GM18951 (cell line): ENCODE results near the gene UNG.
A peak's percentile ranks its signal among the peaks of the same experiment; 100 is the strongest.

ENCODE experiments used
- POLR2A ChIP-seq: IDR thresholded peaks from 4 replicates; pipeline ENCODE4 v1.6.1; 2011; ENCODE audit warnings: mild to moderate bottlenecking; ENCODE audit not compliant: insufficient read length, insufficient read depth; ENCODE audit errors: extremely low read depth
- in situ Hi-C: fragments of 300-500 bp; cut with MboI; formaldehyde crosslinking; loops from one replicate; pipeline ENCODE4 v1.12.0; 2022; ENCODE audit warnings: low sequenced_read_pairs, mixed read lengths, inconsistent platforms; ENCODE audit not compliant: unreplicated experiment

The UNG gene

DNA sequence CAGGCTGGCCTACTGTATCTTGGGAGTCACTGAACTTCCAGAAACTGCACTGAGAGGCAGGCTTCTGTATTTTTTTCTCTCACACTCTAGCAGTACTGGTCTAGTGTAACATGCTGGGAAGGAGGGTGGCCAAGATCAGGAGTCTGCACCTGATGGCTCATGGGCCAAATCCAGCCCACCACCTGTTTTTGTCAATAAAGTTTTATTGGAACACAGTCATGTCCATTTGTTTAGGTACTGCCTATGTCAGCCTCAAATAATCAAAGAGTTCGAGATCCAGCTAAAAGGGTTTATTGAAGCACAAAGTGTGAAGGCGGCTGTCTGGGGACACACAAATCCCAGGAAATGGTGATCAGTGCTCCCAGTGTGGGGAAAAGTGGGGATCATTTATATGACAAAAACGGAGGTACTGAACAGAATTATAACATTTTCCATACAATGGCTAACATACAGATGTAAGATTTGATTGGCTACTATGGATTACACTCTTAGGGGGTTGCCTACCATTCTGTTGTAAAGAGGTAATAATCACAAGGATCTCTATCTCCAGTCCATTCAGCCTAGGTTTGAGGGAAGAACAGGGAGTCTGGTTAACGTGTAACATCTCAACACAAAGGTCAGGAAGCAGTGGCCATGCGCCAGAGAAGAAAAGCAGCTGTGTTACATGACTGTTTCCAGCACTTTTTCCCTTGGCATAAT lies 32.1 kb upstream of the UNG start:
- in situ Hi-C loops = loop anchor here (25.0 kb wide), 1 partner anchor 403 kb away; no protein-coding TSS in a partner anchor
- no peak for TF ChIP-seq POLR2A

DNA sequence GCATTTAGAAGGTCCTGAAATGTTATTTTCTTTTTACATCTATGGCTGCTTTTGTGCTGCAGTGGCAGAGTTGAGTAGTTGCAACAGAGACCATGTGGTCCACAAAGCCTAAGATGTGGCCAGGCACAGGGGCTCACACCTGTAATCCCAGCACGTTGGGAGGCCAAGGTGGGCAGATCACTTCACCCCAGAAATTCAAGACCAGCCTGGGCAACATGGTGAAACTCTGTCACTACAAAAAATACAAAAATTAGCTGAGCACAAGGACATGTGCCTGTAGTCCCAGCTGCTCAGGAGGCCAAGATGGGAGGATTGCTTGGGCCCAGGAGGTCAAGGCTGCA lies 31.6 kb upstream of the UNG start:
- no peak for TF ChIP-seq POLR2A
- in situ Hi-C loops = loop anchor here (25.0 kb wide), 1 partner anchor 404 kb away; no protein-coding TSS in a partner anchor

DNA sequence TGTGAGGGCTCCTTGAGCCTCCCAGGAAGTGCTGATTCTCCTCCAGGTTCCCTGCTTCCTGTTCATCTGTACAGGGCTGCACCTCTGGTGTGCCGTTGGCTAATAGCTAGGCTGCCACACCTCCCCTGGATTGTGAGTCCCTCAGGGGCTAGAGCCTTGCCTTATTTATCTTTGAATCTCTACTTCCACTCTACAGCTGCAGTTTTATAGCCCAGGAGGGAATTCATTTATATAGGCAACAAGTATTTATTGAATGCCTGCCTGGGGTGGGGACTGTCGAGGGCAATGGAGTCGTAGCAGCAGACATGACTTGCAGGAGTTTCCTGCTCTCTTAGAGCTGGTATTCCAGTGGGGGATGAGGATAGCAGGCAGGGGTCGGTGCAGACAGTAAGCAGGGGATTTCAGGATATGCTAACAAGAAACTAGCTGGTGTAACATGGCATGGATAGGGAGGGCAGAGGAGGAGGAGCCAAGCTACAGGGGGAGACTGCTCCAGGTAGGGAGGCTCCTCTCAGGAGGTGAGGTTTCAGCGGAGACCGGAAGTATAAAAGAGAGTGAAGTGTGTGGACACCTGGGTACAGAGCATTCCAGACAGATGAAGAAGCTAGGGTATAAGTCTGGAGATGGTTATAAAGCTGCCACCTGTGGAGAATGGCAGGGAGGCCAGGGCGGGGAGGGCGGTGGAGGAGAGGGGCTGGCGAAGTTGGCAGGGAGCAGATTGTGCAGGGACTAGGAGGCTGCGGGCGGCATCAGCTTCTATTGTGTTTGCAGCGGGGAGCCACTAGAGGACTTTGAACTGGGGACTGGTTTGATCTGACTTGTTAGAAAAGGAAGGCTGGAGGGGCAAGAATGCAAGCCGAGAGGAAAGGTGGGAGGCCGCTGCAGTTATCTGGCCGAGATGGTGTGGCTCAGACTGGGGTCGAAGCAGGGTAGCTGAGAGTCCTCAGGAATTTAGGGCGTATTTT lies 27.8 kb upstream of the UNG start:
- in situ Hi-C loops = loop anchor here (25.0 kb wide), 1 partner anchor 407 kb away; no protein-coding TSS in a partner anchor
- TF ChIP-seq POLR2A = no peak

DNA sequence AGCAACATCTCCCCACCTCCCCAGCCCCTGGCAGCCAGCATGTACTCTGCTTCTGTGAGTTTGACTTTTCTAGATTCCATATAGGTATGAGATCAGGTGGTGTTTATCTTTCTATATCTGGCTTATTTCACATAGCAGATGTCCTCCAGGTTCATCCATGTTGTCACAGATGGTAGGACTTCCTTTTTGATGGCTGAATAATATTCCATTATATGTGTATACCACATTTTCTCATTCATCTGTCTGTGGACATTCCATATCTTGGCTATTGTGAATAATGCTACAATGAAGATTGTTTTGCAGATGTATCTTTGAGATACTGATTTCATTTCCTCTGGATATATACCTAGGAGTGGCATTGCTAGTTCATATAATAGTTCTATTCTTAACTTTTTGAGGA lies 22.5 kb upstream of the UNG start:
- in situ Hi-C loops = loop anchor here (25.0 kb wide), 2 partner anchors 413 to 538 kb away; no protein-coding TSS in a partner anchor

DNA sequence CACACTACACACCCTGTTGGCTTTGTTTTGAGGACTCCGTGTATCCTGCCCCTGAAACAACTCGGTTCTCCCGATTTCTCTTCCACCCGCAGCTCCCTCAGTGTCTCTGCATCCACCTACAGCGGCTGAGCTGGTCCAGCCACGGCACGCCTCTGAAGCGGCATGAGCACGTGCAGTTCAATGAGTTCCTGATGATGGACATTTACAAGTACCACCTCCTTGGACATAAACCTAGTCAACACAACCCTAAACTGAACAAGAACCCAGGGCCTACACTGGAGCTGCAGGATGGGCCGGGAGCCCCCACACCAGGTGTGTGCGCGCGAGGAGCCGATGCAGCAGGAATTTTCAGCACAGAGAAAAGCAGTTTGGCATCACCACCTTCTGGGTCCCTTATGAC lies 14.6 kb upstream of the UNG start:
- no peak for TF ChIP-seq POLR2A
- in situ Hi-C loops = loop anchor here (25.0 kb wide), 1 partner anchor 545 kb away; no protein-coding TSS in a partner anchor

More for the DNA sequence above, 22.5 kb upstream of the UNG start:
- TF ChIP-seq POLR2A = no peak

DNA sequence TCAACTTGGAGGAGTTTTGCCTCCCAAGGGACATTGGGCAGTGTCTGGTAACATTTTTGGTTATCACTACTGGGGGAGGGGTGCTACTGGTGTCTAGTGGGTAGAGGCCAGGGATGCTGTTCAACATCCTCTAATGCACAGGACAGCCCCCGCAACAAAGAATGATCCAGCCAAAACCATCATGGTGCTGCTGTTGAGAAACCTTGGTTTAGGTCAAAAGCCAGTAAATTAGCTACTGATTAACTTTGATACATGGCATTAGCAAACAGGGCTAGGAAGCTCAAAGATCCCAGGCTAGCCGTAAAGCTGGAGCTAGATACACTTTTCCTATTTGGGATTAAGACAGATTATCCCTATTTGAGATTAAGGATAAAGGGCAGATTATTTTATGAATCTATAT lies 13.0 kb upstream of the UNG start:
- in situ Hi-C loops = loop anchor here (25.0 kb wide), 1 partner anchor 547 kb away; no protein-coding TSS in a partner anchor
- TF ChIP-seq POLR2A = no peak

DNA sequence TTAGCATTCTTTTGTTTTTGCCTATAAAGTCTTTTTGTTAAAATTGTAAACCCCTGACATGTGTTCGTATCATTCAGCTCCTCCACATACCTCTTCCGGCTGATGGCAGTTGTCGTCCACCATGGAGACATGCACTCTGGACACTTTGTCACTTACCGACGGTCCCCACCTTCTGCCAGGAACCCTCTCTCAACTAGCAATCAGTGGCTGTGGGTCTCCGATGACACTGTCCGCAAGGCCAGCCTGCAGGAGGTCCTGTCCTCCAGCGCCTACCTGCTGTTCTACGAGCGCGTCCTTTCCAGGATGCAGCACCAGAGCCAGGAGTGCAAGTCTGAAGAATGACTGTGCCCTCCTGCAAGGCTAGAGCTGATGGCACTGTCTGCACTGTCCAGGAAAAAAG lies 11.8 kb upstream of the UNG start:
- in situ Hi-C loops = loop anchor here (25.0 kb wide), 1 partner anchor 548 kb away; no protein-coding TSS in a partner anchor
- TF ChIP-seq POLR2A = no peak

DNA sequence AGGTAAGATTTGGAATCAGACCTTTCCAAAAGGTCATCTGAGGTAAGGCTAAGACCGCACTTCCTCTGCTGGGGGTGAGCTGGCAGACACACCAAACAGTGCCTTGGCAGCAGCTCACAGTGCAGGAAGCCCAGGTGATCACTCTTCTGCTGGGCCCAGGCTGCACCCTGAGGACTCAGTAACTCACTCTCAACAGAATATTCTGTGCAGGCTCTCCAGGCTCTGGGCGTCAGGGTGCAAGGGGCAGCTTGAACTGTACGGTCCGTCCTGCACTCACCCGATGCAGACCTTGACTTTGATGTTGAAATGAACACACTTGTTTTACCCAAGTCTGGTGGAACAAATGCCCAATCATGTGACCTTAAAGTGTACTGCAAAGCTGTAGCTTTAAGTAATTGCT lies 10.1 kb upstream of the UNG start:
- in situ Hi-C loops = loop anchor here (25.0 kb wide), 1 partner anchor 550 kb away; no protein-coding TSS in a partner anchor
- no peak for TF ChIP-seq POLR2A

DNA sequence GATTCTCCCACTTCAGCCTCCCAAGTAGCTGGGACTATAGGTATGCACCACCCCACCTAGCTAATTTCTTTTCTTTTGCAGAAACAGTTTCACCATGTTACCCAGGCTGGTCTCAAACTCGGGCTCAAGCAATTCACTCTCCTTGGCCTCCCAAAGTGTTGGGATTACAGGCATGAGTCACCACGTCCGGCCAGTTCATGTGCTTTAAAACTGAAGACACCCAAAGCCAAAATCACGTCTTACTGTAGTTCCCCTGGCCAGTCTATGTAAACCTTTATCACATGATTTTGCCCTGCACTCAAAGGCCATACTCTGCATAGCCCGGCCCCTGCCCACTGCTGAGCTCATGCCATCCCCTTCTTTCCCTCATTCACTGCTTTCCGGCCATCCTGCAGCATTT lies 8.6 kb upstream of the UNG start:
- TF ChIP-seq POLR2A = no peak
- in situ Hi-C loops = loop anchor here (25.0 kb wide), 1 partner anchor 552 kb away; no protein-coding TSS in a partner anchor

DNA sequence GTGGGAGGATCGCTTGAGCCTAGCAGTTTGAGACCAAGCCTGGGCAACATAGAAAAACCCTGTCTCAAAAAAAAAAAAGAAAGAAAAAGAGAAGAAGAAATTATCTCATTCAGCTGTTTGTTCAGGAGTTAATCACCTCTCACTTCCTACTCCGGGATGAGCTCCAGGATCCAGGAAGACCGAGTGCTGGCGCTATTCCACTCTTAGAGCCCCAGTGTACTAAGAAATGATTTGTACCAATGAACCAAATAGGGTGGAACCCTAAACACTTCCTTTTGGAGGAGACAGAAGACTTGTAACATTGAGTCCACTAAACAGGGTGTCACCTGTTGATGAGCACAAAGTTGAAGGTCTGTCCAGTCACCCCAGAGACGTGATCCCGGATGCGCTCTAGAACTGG lies 7.7 kb upstream of the UNG start:
- in situ Hi-C loops = loop anchor here (25.0 kb wide), 1 partner anchor 552 kb away; no protein-coding TSS in a partner anchor
- no peak for TF ChIP-seq POLR2A

DNA sequence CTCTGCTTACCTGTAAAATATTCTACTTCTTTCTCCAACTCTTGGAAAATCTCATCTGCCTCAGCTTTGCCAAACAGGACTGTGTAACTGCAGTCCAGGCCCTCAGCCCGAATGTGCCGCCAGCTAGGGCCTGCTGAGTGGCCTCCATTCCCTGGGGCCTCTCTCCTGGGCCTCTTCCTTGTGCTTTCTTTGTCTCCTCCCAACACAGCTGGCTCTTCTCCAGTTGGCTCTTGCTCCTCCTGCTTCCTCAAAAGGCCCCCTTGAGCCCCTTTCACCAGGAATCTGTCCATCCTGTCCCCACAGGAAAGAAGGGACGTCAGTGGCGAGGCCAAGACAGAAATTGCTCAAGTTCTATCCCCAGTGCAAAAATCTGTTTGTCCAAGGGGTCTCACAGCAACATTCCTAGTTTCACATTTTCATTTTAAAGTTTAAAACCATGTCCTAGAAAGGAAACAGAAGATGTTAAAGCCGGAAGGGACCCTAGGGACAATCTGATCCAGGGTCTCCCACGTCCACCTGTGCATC lies 4.8 kb upstream of the UNG start:
- no peak for TF ChIP-seq POLR2A
- in situ Hi-C loops = loop anchor here (25.0 kb wide), 1 partner anchor 555 kb away; no protein-coding TSS in a partner anchor

DNA sequence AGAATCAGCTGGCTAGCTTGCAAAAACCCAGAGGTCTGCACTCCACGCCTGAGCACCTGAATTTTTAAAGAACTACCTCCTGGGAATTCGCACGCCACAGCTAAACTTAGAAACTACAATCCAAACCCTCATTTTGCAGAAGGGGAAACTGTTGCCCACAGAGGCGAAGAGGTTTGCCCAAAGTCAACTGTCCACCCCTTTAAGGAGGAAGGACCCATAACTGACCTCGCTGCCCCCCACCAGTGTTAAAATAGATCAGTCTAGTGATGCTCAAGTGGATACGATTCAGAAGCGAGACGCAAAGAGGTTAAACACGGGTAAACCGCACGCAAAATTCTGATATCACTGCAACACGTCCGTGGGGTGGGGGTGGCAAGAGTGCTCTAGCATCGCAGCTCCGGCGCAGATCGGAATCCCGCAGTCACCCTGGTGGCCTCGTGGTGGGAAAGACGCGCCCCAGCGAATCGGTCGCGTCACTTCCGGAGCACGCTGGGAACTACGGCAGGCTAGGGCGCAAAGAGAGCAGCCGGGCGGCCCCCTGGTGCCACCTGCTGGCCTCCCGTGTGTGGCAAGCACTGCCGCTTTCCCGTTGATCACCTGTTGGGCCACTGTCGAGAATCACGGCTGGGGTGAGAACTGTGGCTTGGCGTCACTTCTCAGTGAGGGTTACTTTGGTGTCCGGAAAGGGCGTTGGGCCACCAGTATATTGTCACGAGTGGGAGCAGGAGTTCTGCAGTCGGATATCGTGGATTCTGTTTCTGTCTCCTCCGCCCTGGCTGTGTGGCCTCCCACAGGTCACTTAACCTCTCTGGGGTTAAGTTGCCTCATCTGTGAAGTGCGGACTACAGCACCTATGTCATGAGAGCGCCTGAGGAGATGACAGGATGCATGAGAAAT lies 4.1 kb upstream of the UNG start, which contains the start of gene ALKBH2:
TSS of gene ALKBH2 (minus strand) at position 451 of the 897 bp plus-strand sequence. CDS start 686 bp downstream, outside the sequence.
- in situ Hi-C loops = loop anchor here (25.0 kb wide), 1 partner anchor 556 kb away; no protein-coding TSS in a partner anchor
- peak; percentile 81 for TF ChIP-seq POLR2A
